ENCODE data around the gene KLF9. TPM values are rescaled to one million over a fixed set of nuclear protein-coding genes. Genes with fewer than 3 reads are reported as not detected.

The KLF9 gene
- polyA plus RNA-seq, 1 donor: 2.6 TPM

GRCh38 chr9:70392189-70392588, 22.3 kb downstream of the KLF9 start:
- H3K36me3 ChIP-seq (ENCODE audit: control insufficient read depth, insufficient read depth, low read length): no peaks in the 10 kb centered on the region
- no peaks in the 10 kb centered on the region for H3K4me1 ChIP-seq (ENCODE audit: control insufficient read depth, insufficient read depth, low read length)
- no peaks in the 10 kb centered on the region for H3K9me3 ChIP-seq (ENCODE audit: control insufficient read depth, low read depth, low read length)
- no CpG with 5 or more reads among the region's 2 CpGs for WGBS (ENCODE audit: insufficient coverage, low lambda C conversion rate)
- DNase-seq: no peak
- H3K27me3 ChIP-seq (ENCODE audit: control insufficient read depth, insufficient read depth, low read length): peaks cover 8% of the 10 kb centered on the region
- H3K27ac ChIP-seq (ENCODE audit: low read length): no peak overlapping the region
- H3K4me3 ChIP-seq (ENCODE audit: low read length): no peak overlapping the region

- no peak overlapping the region for H3K4me3 ChIP-seq (ENCODE audit: low read length)
- no CpG with 5 or more reads among the region's 2 CpGs for WGBS (ENCODE audit: insufficient coverage, low lambda C conversion rate)
- no peaks in the 10 kb centered on the region for H3K36me3 ChIP-seq (ENCODE audit: control insufficient read depth, insufficient read depth, low read length)
- no peaks in the 10 kb centered on the region for H3K4me1 ChIP-seq (ENCODE audit: control insufficient read depth, insufficient read depth, low read length)
- H3K27me3 ChIP-seq (ENCODE audit: control insufficient read depth, insufficient read depth, low read length): peaks cover 8% of the 10 kb centered on the region
- no peaks in the 10 kb centered on the region for H3K9me3 ChIP-seq (ENCODE audit: control insufficient read depth, low read depth, low read length)
- H3K27ac ChIP-seq (ENCODE audit: low read length): no peak overlapping the region
- no peak for DNase-seq
Observed at GRCh38 chr9:70390933-70391341, 23.5 kb downstream of the KLF9 start.

GRCh38 chr9:70389621-70390266, 24.7 kb downstream of the KLF9 start:
- H3K36me3 ChIP-seq (ENCODE audit: control insufficient read depth, insufficient read depth, low read length): no peaks in the 10 kb centered on the region
- no peak overlapping the region for H3K27ac ChIP-seq (ENCODE audit: low read length)
- H3K9me3 ChIP-seq (ENCODE audit: control insufficient read depth, low read depth, low read length): no peaks in the 10 kb centered on the region
- H3K4me3 ChIP-seq (ENCODE audit: low read length): no peak overlapping the region
- peaks cover 8% of the 10 kb centered on the region for H3K27me3 ChIP-seq (ENCODE audit: control insufficient read depth, insufficient read depth, low read length)
- no peak for DNase-seq
- WGBS (ENCODE audit: insufficient coverage, low lambda C conversion rate): 83% methylated on average over 3 of the region's 10 CpGs
- H3K4me1 ChIP-seq (ENCODE audit: control insufficient read depth, insufficient read depth, low read length): no peaks in the 10 kb centered on the region

- H3K9me3 ChIP-seq (ENCODE audit: control insufficient read depth, low read depth, low read length): no peaks in the 10 kb centered on the region
- no peak for DNase-seq
- no peak overlapping the region for H3K4me3 ChIP-seq (ENCODE audit: low read length)
- no peaks in the 10 kb centered on the region for H3K4me1 ChIP-seq (ENCODE audit: control insufficient read depth, insufficient read depth, low read length)
- H3K36me3 ChIP-seq (ENCODE audit: control insufficient read depth, insufficient read depth, low read length): no peaks in the 10 kb centered on the region
- no CpG with 5 or more reads among the region's 3 CpGs for WGBS (ENCODE audit: insufficient coverage, low lambda C conversion rate)
- H3K27ac ChIP-seq (ENCODE audit: low read length): no peak overlapping the region
- H3K27me3 ChIP-seq (ENCODE audit: control insufficient read depth, insufficient read depth, low read length): peaks cover 8% of the 10 kb centered on the region
Observed at GRCh38 chr9:70389188-70389587, 25.3 kb downstream of the KLF9 start.

- no CpG with 5 or more reads among the region's 23 CpGs for WGBS (ENCODE audit: insufficient coverage, low lambda C conversion rate)
- no peak overlapping the region for H3K4me3 ChIP-seq (ENCODE audit: low read length)
Observed at GRCh38 chr9:70387663-70388062, 26.8 kb downstream of the KLF9 start.

GRCh38 chr9:70385426-70385825, 29.0 kb downstream of the KLF9 start:
- no peaks in the 10 kb centered on the region for H3K36me3 ChIP-seq (ENCODE audit: control insufficient read depth, insufficient read depth, low read length)
- H3K4me3 ChIP-seq (ENCODE audit: low read length): no peak overlapping the region
- no peak for DNase-seq
- no peaks in the 10 kb centered on the region for H3K4me1 ChIP-seq (ENCODE audit: control insufficient read depth, insufficient read depth, low read length)
- H3K9me3 ChIP-seq (ENCODE audit: control insufficient read depth, low read depth, low read length): no peaks in the 10 kb centered on the region
- WGBS (ENCODE audit: insufficient coverage, low lambda C conversion rate): no CpG with 5 or more reads among the region's 3 CpGs
- peaks cover 13% of the 10 kb centered on the region for H3K27me3 ChIP-seq (ENCODE audit: control insufficient read depth, insufficient read depth, low read length)
- no peak overlapping the region for H3K27ac ChIP-seq (ENCODE audit: low read length)

More at GRCh38 chr9:70387663-70388062, 26.8 kb downstream of the KLF9 start:
- H3K9me3 ChIP-seq (ENCODE audit: control insufficient read depth, low read depth, low read length): no peaks in the 10 kb centered on the region
- no peak for DNase-seq
- H3K27me3 ChIP-seq (ENCODE audit: control insufficient read depth, insufficient read depth, low read length): peaks cover 13% of the 10 kb centered on the region
- no peaks in the 10 kb centered on the region for H3K4me1 ChIP-seq (ENCODE audit: control insufficient read depth, insufficient read depth, low read length)
- no peaks in the 10 kb centered on the region for H3K36me3 ChIP-seq (ENCODE audit: control insufficient read depth, insufficient read depth, low read length)
- H3K27ac ChIP-seq (ENCODE audit: low read length): no peak overlapping the region

- 47% methylated on average over 6 of the region's 9 CpGs for WGBS (ENCODE audit: insufficient coverage, low lambda C conversion rate)
- Histone ChIP-seq H3K4me3 (ENCODE audit: low read length) (no peak overlapping the region), H3K4me1 (ENCODE audit: control insufficient read depth, insufficient read depth, low read length) (no peaks in the 10 kb centered on the region), H3K9me3 (ENCODE audit: control insufficient read depth, low read depth, low read length) (no peaks in the 10 kb centered on the region), H3K36me3 (ENCODE audit: control insufficient read depth, insufficient read depth, low read length) (no peaks in the 10 kb centered on the region), H3K27ac (ENCODE audit: low read length) (no peak overlapping the region), H3K27me3 (ENCODE audit: control insufficient read depth, insufficient read depth, low read length) (peaks cover 10% of the 10 kb centered on the region)
- no peak for DNase-seq
Observed at GRCh38 chr9:70382709-70383605, 31.5 kb downstream of the KLF9 start.

GRCh38 chr9:70382046-70382708, 32.3 kb downstream of the KLF9 start:
- Histone ChIP-seq H3K4me1 (ENCODE audit: control insufficient read depth, insufficient read depth, low read length) (no peaks in the 10 kb centered on the region), H3K27ac (ENCODE audit: low read length) (no peak overlapping the region), H3K9me3 (ENCODE audit: control insufficient read depth, low read depth, low read length) (no peaks in the 10 kb centered on the region), H3K4me3 (ENCODE audit: low read length) (no peak overlapping the region), H3K27me3 (ENCODE audit: control insufficient read depth, insufficient read depth, low read length) (peaks cover 5% of the 10 kb centered on the region), H3K36me3 (ENCODE audit: control insufficient read depth, insufficient read depth, low read length) (no peaks in the 10 kb centered on the region)
- WGBS (ENCODE audit: insufficient coverage, low lambda C conversion rate): 93% methylated on average over 4 of the region's 6 CpGs
- DNase-seq: no peak

- no CpG with 5 or more reads among the region's 17 CpGs for WGBS (ENCODE audit: insufficient coverage, low lambda C conversion rate)
- DNase-seq: no peak
- no peaks in the 10 kb centered on the region for H3K4me1 ChIP-seq (ENCODE audit: control insufficient read depth, insufficient read depth, low read length)
- H3K27me3 ChIP-seq (ENCODE audit: control insufficient read depth, insufficient read depth, low read length): no peaks in the 10 kb centered on the region
- H3K27ac ChIP-seq (ENCODE audit: low read length): no peak overlapping the region
- no peaks in the 10 kb centered on the region for H3K9me3 ChIP-seq (ENCODE audit: control insufficient read depth, low read depth, low read length)
- H3K36me3 ChIP-seq (ENCODE audit: control insufficient read depth, insufficient read depth, low read length): no peaks in the 10 kb centered on the region
- H3K4me3 ChIP-seq (ENCODE audit: low read length): no peak overlapping the region
Observed at GRCh38 chr9:70374962-70375618, 39.4 kb downstream of the KLF9 start.

GRCh38 chr9:70367305-70367930, 47.0 kb downstream of the KLF9 start:
- Histone ChIP-seq H3K4me1 (ENCODE audit: control insufficient read depth, insufficient read depth, low read length) (no peaks in the 10 kb centered on the region), H3K4me3 (ENCODE audit: low read length) (no peak overlapping the region), H3K27ac (ENCODE audit: low read length) (no peak overlapping the region), H3K27me3 (ENCODE audit: control insufficient read depth, insufficient read depth, low read length) (no peaks in the 10 kb centered on the region), H3K36me3 (ENCODE audit: control insufficient read depth, insufficient read depth, low read length) (no peaks in the 10 kb centered on the region), H3K9me3 (ENCODE audit: control insufficient read depth, low read depth, low read length) (no peaks in the 10 kb centered on the region)
- WGBS (ENCODE audit: insufficient coverage, low lambda C conversion rate): 100% methylated on average over 1 of the region's 6 CpGs
- no peak for DNase-seq
